ENCODE measurements around the gene CFAP300.

The CFAP300 gene

DNA sequence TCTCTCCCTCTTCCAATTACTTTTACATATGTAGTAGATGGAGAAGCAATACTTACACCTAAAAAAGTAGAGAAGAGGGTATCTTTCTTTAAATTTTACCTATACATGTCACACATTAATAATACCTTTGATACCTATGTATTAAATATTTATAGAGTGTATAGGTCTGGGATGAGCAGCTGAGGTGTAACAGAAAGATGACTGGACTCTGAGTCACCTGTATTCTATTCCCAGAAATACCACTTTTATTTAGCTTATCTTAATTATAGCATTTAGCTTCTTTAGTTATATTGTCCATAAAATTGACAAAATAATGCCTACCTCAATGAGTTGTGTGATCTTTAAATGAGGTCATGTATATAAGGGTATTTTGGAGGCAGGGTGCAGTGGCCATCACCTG, 32.4 kb downstream of the CFAP300 start:
- no peak for DNase-seq

DNA sequence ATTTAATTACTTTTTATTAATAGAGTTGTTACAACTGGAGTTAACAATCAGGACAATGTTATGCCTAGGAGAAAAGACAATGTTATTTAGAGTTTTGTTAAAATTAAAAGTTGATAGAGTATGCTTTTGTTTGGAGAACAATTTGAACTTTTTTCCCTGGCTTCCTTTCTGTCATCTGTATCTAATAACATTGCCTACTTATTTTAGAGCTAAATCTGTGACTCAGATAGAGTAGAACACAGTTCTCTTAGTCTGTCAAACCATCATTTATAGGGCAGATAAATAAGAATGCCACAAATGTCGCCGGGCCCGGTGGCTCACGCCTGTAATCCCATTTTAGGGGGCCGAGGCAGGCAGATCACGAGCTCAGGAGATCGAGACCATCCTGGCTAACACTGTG, 34.1 kb downstream of the CFAP300 start:
- DNase-seq, result no peak

DNA sequence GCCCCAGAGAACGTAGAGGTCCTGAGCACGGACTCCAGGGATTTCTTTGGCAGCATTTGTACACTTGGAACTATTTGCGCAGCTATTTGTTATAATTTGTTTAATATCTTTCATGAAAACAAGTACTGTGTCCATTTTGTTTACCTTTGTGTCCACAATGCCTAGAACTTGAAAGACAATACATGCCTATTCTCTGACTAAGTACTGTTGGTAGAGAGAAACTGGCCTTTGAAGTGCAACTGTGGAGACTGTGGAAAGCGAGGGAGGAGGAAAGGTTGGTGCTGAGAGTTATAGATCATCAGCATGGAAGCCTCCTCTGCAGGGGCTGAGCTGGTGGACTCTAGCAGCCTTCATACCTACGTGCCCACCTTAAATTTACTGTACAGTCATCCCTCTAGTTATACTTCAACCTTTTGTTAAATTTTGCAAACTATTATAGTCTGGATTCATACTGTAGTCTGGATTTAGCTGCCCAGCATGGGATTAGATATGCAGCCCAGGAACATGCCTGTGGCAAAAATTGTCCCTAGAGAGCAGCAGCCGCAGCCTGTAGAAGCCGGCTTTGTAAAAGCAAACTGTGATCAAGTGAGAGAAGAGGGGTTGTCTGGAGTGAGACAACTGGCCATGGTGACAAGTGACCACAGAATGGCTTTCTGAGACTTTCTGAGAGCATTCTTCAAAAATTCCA, 38.8 kb downstream of the CFAP300 start:
- no peak for DNase-seq

DNA sequence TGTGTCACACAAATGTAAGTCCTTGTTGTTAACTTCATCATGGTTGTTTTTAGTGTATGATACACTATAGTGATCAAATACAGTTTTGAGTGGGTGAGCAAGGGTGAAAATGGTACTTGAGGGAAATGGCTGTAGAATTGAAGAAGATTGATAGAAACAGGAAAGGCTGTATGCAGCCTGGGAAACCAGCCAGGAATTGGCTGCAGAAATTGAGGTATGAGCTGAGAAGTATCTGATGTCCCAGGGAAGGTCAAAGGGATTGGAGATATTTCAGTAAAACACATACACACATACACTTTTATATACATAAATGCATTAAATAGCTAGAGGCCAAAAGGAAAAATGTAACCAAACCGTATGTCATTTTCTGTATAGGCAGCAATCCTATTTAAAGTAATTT, 49.9 kb downstream of the CFAP300 start:
- DNase-seq, result no peak

DNA sequence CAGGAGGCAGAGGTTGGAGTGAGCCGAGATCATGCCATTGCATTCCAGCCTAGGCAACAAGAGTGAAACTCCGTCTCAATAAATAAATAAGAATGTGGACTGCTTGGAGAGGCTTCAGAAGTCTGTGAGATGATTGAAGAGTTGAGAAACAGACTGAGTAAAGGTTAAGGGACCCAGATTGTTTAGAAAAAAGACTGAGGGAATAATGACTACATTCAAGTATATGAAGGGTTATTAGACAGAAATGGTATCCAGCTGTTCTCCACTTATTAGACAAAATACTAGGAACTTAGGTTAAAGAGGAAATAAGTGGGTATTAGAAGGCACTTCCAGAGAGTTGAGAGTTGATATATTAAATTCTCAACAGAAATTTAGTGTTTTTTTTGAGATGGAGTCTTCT, 52.5 kb downstream of the CFAP300 start:
- no peak for DNase-seq

DNA sequence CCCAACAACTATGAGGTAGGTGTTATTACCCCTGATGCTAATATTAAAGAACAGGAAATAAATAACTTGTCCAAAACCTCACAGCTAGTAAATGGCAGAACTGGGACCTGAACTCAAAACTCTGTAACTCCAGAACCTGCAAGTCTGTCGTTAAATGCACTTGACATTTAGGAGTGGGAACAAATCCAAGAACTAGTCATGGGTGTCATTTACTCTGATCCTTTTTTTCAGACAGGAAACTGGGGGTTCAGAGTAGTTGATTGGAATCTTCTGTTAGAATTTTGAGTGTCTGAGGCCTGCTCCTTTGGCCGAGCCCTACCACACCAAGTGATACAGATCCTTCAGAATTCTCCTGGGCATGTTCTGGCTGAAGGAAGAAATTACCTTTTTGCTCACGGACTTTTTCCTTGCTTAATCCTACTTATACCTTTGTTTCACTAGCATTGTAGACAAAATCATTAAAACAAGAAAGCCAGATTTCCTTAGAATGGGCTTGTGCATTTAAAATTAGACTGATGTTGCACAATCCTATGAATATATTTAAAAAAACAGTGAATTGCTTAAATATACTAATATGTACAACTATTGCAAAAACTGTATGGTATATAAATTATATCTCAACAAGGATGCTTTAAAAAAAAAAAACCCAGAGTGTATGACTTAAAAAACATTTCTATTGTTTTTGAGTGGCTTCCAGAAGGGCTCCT, 61.6 kb downstream of the CFAP300 start:
- no peak for DNase-seq

DNA sequence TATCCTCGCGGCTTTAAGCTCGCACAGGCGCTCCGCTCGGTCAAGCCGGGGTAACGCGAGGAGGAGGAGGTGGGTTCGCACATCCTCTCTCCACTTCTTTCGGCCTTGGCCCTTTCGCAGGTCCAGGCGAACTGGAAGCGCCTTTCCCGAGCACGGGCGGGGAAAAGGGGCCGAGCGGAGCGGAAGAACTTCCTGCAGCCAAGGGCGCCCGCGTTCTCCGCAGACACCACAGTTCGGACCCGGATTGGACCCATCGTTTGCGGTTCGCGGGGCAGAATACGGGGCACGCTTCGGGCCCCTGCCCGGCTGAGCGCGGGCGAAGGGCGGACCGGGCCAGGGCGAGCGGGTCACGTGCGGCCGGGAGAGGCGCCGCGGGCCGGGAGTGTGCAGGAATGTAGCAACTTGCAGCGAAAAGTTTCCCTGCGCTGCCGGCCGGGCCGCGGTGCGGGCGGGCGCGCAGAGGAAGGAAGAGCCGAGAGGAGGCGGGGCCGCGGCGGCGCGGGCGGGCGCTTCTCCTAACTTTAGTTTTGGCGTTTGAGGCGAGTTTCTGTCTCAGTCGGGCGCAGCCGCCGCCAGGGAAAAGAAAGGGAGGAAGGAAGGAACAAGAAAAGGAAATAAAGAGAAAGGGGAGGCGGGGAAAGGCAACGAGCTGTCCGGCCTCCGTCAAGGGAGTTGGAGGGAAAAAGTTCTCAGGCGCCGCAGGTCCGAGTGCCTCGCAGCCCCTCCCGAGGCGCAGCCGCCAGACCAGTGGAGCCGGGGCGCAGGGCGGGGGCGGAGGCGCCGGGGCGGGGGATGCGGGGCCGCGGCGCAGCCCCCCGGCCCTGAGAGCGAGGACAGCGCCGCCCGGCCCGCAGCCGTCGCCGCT, 62.9 kb downstream of the CFAP300 start, which contains the start of gene YAP1:
YAP1 (plus strand) TSS at position 552 of the 865 bp plus-strand sequence. CDS start 402 bp downstream, outside the sequence.
- DNase-seq, result peak; percentile 50

DNA sequence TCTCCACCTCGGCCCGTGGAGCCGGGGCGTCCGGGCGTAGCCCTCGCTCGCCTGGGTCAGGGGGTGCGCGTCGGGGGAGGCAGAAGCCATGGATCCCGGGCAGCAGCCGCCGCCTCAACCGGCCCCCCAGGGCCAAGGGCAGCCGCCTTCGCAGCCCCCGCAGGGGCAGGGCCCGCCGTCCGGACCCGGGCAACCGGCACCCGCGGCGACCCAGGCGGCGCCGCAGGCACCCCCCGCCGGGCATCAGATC, 63.4 kb downstream of the CFAP300 start:
- no peak for DNase-seq

DNA sequence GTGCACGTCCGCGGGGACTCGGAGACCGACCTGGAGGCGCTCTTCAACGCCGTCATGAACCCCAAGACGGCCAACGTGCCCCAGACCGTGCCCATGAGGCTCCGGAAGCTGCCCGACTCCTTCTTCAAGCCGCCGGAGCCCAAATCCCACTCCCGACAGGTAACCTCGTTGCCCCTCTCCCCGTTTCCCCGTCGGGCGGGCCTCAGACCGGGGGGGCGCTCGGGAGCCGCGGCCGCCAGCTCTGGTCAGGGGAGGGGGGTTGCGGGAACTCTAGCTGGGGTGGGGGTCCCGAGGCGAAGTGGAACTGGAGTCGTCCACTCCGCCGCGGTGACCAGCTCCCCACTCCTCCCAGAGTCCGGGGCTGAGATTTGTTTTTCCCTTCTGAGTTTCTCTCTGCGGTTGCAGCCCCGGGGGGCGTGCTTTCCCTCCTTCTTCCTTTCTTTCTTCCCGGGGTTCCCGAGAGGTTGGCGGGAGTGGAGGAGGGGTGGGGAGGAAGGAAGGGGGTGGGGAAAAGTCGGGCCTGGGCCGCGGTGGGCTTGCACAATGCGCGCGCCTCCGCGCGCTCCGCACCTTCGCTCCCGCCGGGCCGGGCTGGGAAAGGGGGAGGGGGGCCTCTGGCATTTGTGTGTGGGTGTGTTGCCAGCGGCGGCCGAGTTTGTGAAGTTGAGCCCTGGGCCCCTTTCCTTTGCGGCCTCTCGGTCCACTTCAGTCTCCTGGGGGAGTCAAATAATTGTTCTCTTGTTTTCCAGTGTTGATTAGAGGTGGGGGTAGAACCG, 64.0 kb downstream of the CFAP300 start:
- no peak for DNase-seq

DNA sequence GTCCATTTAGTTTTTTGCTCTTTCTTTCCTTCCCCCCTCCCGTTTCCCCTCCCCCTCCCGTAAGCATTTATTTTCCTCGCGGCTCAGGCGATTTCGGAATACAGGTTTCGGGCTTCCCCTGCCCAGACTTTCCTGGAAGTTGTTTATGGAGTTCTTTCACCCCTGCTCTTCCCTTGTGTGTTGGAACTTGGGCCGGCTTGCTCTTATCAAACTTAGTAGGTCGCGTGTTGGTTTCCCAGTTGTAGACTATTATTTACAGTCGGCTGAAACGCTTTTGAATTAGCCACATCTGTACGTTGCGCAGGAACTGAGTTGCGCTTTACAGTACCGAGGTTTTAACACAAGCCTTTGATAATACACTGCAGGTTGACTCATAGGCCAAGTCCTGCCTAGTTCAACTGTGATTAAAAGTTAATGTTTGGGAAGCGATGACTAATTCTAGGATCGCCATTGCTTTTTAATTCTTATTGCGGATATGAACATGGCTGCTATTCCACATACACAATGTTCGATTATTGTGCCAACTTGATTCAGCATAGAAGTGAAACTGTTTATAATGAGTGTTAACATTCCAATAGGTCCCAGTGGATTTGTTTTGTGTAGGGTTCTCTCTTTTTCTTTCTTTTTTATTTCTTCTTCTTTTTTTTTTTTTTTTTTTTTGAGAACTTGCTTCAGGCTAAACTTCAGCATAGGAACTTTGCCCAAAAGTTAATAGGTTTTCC, 64.7 kb downstream of the CFAP300 start:
- DNase-seq, result no peak

DNA sequence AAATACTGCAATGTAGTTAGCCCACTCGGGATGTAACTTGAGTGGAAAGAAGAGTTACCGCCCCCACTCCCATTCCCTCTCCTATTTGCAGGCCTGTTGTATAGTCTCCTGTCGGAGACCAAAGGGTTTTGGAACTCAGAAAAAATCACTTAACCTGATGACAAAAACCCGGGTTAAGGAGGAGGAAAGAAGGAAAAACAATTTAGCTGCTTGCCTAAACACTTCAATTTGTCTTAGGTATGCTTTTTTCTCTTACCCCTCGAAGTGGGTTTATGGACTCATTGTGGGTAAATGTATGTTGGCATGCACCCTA, 65.2 kb downstream of the CFAP300 start:
- no peak for DNase-seq

DNA sequence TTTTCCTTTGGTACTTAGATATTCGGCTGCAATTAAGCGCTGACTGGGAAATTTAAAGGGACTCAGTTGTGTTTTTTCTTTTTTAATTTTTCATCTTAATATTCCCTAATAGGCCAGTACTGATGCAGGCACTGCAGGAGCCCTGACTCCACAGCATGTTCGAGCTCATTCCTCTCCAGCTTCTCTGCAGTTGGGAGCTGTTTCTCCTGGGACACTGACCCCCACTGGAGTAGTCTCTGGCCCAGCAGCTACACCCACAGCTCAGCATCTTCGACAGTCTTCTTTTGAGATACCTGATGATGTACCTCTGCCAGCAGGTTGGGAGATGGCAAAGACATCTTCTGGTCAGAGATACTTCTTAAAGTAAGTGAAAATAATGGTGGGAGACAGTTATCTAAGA, 66.8 kb downstream of the CFAP300 start:
- DNase-seq, result no peak

DNA sequence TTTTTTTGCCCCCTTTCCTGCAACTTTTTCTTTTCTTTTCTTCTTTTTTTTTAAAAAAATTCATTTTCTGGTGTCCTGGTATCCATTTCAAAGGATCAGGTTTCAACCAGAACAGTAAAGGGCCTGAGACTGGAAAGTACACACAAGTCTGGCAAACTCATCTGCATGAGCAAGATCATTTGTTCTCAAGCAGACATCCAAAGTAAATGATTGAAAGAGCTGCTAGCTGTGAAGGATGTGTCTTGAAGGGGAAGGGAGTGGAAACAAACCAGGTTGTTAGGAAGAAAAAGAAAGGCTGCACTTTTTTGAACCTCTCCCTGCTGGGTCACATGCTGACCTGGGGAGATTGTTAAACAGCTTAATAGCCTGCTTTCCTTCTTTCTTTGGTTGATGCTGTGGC, 68.3 kb downstream of the CFAP300 start:
- no peak for DNase-seq

DNA sequence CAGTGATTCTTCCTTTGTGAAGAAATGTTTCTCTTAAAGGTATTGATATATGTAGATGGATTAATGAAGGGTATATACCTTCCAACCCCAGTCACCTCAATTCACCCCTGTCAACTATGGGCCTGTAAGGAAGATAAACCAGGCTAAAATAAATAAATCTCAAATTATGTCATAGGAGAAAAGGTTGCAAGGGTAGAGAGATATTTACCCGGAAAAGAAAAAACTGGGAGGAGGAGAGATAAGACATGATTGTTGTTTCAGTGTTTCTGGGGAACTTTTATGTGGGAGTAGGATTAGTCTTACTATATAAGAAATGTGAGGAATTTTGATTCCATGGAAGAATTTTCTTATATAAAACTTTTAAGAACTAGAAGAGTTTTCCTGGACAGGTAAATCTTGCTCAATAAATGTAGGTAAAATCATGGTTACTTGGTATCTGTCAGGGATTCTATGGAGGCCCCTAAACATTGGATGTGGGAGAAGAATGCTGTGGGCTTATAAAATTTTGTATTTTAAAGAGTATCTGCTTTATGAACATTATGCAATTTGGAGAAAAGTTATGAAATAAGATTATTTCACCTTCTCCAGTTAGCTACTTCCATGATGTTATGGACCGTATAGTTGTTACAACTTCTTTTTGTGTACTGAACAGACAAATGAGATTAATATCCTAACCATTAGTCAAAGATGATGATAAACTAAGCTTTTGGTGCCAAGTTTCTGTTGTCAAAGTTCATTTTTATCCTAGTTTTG, 69.4 kb downstream of the CFAP300 start:
- no peak for DNase-seq

DNA sequence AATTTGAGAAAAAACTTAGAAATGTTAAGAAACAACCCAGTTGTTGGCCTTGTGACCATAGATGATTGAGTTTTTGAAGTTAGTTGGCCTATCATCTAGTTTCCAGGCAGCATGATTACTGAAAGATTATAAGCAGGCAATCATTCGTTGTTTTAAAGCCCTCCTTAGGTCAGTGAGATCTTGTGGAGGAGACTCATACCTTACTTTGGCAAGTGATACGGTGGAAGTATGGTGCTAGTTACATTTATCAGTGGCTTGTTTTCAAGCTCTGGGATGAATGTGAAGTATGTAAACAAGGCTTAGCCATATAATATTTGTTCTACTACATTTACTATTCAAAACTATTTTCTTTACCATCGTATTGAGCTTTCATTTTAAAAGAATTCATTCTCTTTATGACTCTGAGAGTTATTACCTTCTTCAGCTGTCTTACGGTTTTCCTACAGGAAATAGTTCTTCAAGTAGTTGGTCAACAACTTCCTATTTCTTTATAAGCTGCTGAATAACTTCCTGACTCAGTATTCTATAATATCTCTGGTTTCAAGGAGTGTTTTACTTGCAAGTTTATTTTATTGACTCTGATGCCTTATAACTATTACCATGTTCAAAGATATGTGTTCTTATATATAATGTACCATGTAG, 70.4 kb downstream of the CFAP300 start:
- no peak for DNase-seq

DNA sequence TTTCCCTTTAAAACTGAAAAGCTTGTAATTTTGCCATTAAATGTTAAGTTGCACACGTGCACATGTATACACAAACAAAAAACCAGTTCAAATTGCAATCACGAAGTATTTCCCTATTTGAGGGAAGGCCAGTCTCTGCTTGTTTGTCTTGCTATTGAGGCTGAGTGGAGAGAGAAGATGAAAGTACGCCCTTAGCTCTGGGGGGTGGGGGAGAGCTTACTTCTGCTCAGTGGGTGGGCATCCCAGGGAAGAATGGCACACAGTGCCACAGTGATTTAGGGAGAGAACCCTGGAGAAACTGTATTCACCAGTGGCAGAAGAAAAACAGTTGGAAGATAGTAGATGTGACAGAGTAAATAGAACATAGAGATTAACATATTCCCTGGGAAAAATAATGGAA, 71.7 kb downstream of the CFAP300 start:
- no peak for DNase-seq

DNA sequence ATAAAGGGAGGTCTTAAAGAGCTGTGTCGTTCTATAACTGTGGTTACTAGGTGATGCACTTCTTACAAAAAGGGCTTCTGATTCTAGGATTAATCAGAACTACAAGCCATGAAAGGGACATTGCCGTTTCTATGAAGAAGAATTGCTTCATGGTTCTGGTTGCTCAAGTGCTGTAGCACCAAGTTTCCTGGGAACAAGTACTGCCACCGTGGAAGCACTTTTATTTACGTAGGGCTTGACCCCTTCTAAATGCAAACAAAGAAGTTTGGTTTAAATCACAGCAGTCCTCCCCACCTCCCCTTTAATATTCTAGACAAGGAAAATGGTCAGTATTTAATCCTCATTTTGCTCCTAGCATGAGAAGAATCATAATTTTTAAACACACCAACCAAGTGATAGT, 72.8 kb downstream of the CFAP300 start:
- no peak for DNase-seq

DNA sequence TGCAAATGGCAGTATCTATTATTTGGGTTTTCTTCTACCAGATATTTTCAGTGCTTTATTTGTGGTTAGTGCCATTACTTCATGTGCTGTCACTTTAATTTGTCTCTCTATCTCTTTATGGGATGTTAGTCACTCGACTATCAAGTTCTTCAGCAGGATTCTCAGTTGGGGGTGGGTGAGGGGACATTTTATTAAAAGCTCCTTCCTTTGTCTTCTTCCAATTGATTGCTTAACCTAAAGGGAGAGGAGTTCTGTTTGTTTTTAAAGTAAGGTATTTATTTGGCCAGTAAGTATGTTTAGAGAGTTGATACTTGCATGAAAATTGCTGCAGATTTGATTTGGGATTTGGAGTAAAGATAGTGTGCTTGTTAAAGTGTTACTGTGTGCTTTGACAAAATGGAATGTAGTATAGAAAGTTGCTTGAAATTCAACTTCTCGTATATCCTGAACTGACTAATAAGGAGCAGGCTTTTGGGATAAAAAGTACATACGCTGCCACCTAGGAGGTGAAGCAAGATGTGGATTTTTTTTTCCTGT, 73.3 kb downstream of the CFAP300 start:
- no peak for DNase-seq

DNA sequence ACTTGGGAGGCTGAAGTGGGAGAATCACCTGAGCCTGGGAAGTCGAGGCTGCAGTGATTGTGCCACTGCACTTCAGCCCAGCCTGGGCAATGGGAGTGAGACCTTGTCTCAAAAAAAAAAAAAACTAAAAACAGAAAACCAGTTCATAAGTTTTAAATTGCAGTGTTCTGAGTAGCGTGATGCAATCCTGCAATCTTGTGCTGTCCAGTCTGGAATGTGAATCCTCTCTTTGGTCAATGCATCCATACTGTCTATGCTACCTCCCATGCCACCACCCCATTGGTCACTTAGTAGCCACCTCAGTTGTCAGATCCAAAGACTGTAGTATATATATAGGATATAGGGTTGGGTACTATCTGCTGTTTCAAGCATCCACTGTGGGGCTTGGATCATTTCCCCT, 74.1 kb downstream of the CFAP300 start:
- DNase-seq, result no peak

Data from T-helper 9 cell (primary cell).